Mucosa of stomach (tissue), 1 donor: ENCODE results near the gene PRRT1.
A peak's percentile ranks its signal among the peaks of the same experiment; 100 is the strongest.
"Not testable (repeated sequence)": the region's sequence is repeated elsewhere in the genome, so short reads cannot be mapped to it uniquely, and the experiment has no call there.

ENCODE experiments used
- H3K27me3 ChIP-seq: one replicate; pipeline ENCODE4 v1.7.0; 2013; ENCODE audit warnings: mild to moderate bottlenecking, low read length; ENCODE audit not compliant: control insufficient read depth, insufficient read depth
- H3K36me3 ChIP-seq: one replicate; pipeline ENCODE4 v1.7.0; 2013; ENCODE audit warnings: low read length; ENCODE audit not compliant: control insufficient read depth, insufficient read depth
- H3K4me1 ChIP-seq: one replicate; pipeline ENCODE4 v1.7.0; 2013; ENCODE audit warnings: mild to moderate bottlenecking, low read length; ENCODE audit not compliant: control insufficient read depth, insufficient read depth
- H3K4me3 ChIP-seq: one replicate; pipeline ENCODE4 v1.7.0; 2013; ENCODE audit warnings: low read length
- H3K9ac ChIP-seq: one replicate; pipeline ENCODE4 v1.7.0; 2013; ENCODE audit warnings: mild to moderate bottlenecking, low read length, moderate library complexity
- H3K9me3 ChIP-seq: one replicate; pipeline ENCODE4 v1.7.0; 2013; ENCODE audit warnings: mild to moderate bottlenecking, low read length, moderate library complexity; ENCODE audit not compliant: control insufficient read depth
- donor health status: Pancreatic carcinoma.

PRRT1 gene

GRCh38 chr6:32151863-32152768, at the start of gene PRRT1:
PRRT1 (minus strand) TSS chr6:32151939; CDS start chr6:32151827, 112 bp downstream.
- no peaks in the 10 kb centered on the region for H3K27me3 ChIP-seq
- peaks cover 30% of the 10 kb centered on the region for H3K4me1 ChIP-seq
- no peak within 1 kb of the TSS for H3K4me3 ChIP-seq
- H3K9ac ChIP-seq = no peak within 1 kb of the TSS
- no peaks in the 10 kb centered on the region for H3K9me3 ChIP-seq
- no peaks in the 10 kb centered on the region for H3K36me3 ChIP-seq

- H3K36me3 ChIP-seq = no peaks in the 10 kb centered on the region
Measured at GRCh38 chr6:32200711-32201475, 49.2 kb upstream of the PRRT1 start.

GRCh38 chr6:32198866-32199265, 47.1 kb upstream of the PRRT1 start:
- H3K4me1 ChIP-seq = peaks cover 18% of the 10 kb centered on the region
- peaks cover 3% of the 10 kb centered on the region for H3K27me3 ChIP-seq

More at GRCh38 chr6:32200711-32201475, 49.2 kb upstream of the PRRT1 start:
- Histone ChIP-seq H3K4me1 (peaks cover 8% of the 10 kb centered on the region), H3K9me3 (no peaks in the 10 kb centered on the region), H3K4me3 (no peak overlapping the region), H3K9ac (no peak overlapping the region), H3K27me3 (peaks cover 3% of the 10 kb centered on the region)

GRCh38 chr6:32198345-32198696, 46.6 kb upstream of the PRRT1 start:
- Histone ChIP-seq H3K4me3 (no peak overlapping the region), H3K36me3 (no peaks in the 10 kb centered on the region), H3K9ac (no peak overlapping the region), H3K27me3 (peaks cover 3% of the 10 kb centered on the region), H3K9me3 (no peaks in the 10 kb centered on the region), H3K4me1 (peaks cover 18% of the 10 kb centered on the region)

More at GRCh38 chr6:32198866-32199265, 47.1 kb upstream of the PRRT1 start:
- Histone ChIP-seq H3K9me3 (no peaks in the 10 kb centered on the region), H3K36me3 (no peaks in the 10 kb centered on the region), H3K4me3 (no peak overlapping the region), H3K9ac (no peak overlapping the region)

GRCh38 chr6:32196682-32197616, 45.2 kb upstream of the PRRT1 start:
- Histone ChIP-seq H3K27me3 (peaks cover 2% of the 10 kb centered on the region), H3K36me3 (no peaks in the 10 kb centered on the region), H3K9ac (peak overlapping the region; percentile 97), H3K9me3 (no peaks in the 10 kb centered on the region), H3K4me1 (peaks cover 30% of the 10 kb centered on the region), H3K4me3 (peak overlapping the region; percentile 94)

- H3K4me3 ChIP-seq = peak overlapping the region; percentile 94
- H3K9ac ChIP-seq = peak overlapping the region; percentile 97
- H3K36me3 ChIP-seq = no peaks in the 10 kb centered on the region
- peaks cover 36% of the 10 kb centered on the region for H3K4me1 ChIP-seq
- H3K9me3 ChIP-seq = no peaks in the 10 kb centered on the region
- H3K27me3 ChIP-seq = no peaks in the 10 kb centered on the region
Measured at GRCh38 chr6:32195902-32196681, 44.4 kb upstream of the PRRT1 start.

GRCh38 chr6:32195652-32195901, 43.8 kb upstream of the PRRT1 start:
- no peaks in the 10 kb centered on the region for H3K36me3 ChIP-seq
- H3K27me3 ChIP-seq = no peaks in the 10 kb centered on the region
- H3K4me1 ChIP-seq = peaks cover 40% of the 10 kb centered on the region
- no peak overlapping the region for H3K4me3 ChIP-seq
- H3K9me3 ChIP-seq = no peaks in the 10 kb centered on the region
- peak overlapping the region; percentile 97 for H3K9ac ChIP-seq

GRCh38 chr6:32194825-32195651, 43.3 kb upstream of the PRRT1 start:
- Histone ChIP-seq H3K4me3 (peak overlapping the region; percentile 51), H3K36me3 (no peaks in the 10 kb centered on the region), H3K9ac (peak overlapping the region; percentile 66), H3K27me3 (no peaks in the 10 kb centered on the region), H3K4me1 (peaks cover 44% of the 10 kb centered on the region), H3K9me3 (no peaks in the 10 kb centered on the region)

GRCh38 chr6:32194388-32194787, 42.6 kb upstream of the PRRT1 start:
- Histone ChIP-seq H3K9me3 (no peaks in the 10 kb centered on the region), H3K4me1 (peaks cover 44% of the 10 kb centered on the region), H3K4me3 (no peak overlapping the region), H3K9ac (no peak overlapping the region), H3K27me3 (no peaks in the 10 kb centered on the region), H3K36me3 (no peaks in the 10 kb centered on the region)

GRCh38 chr6:32193096-32193495, 41.4 kb upstream of the PRRT1 start:
- H3K27me3 ChIP-seq, H3K36me3 ChIP-seq, H3K9me3 ChIP-seq: not testable (repeated sequence)
- Histone ChIP-seq H3K4me3 (peak overlapping the region; percentile 11), H3K4me1 (peaks cover 53% of the 10 kb centered on the region), H3K9ac (peak overlapping the region; percentile 95)
